ENCODE data around the gene OR2S2.

Gene OR2S2

GRCh38 chr9:35908504-35909125, 49.3 kb downstream of the OR2S2 start:
- no peak for DNase-seq

GRCh38 chr9:35907711-35908503, 50.0 kb downstream of the OR2S2 start:
- DNase-seq: no peak
